Measurements from ENCODE around the gene ZNF205.
A peak's percentile ranks its signal among the peaks of the same experiment; 100 is the strongest.

ZNF205 gene

DNA sequence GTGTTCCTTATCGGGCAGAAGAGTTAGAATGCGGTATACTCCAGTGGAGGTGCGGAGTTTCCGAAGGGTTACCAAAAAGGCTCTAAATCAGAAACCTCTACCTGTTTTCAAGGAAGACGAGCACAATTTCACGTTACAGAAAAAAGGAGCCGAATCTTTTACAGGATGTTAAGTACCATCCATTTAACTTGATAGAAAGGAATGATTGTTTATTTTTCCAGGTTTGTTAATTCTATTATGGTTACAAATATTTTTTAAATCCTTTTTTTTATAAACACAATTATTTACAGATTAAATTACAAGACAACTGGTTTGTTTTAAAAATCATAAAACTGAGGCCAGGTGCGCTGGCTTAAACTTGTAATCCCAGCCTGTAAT is 40.6 kb downstream of the ZNF205 start:
- 0 out of 2 replicates have a peak, but pooled peaks have one; percentile 5 for TF ChIP-seq ZNF558 (tag by site-specific recombination; IDR thresholded peaks at IDR 0.05)
- TF ChIP-seq ZNF449 (tag by site-specific recombination; IDR thresholded peaks at IDR 0.05), result 0 out of 2 replicates have a peak, but pooled peaks have one; percentile 5
- peak; percentile 44; the same call in 1 of the 2 replicates for TF ChIP-seq PRDM6 (tag by site-specific recombination; IDR thresholded peaks at IDR 0.05)
- TF ChIP-seq ZBTB8A (tag by site-specific recombination; IDR thresholded peaks at IDR 0.05), result 0 out of 2 replicates have a peak, but pooled peaks have one; percentile 91
- TF ChIP-seq ZNF549 (tag by site-specific recombination; IDR thresholded peaks at IDR 0.05), result 0 out of 2 replicates have a peak, but pooled peaks have one; percentile 14
- TF ChIP-seq ZNF433 (tag by site-specific recombination; IDR thresholded peaks at IDR 0.05; ENCODE audit: low read depth), result no peak
- TF ChIP-seq ZNF362 (tag by site-specific recombination; IDR thresholded peaks at IDR 0.05), result peak; percentile 47; the same call in 1 of the 2 replicates
- 0 out of 2 replicates have a peak, but pooled peaks have one; percentile 50 for TF ChIP-seq GLI2 (tag by site-specific recombination; IDR thresholded peaks at IDR 0.05; ENCODE audit: borderline replicate concordance, low read depth)
- no peak for TF ChIP-seq ZBTB44 (tag by site-specific recombination; IDR thresholded peaks at IDR 0.05)
- TF ChIP-seq ZNF629 (tag by site-specific recombination; IDR thresholded peaks at IDR 0.05), result 0 out of 2 replicates have a peak, but pooled peaks have one; percentile 8
- 0 out of 2 replicates have a peak, but pooled peaks have one; percentile 6 for TF ChIP-seq IKZF3 (tag by site-specific recombination; IDR thresholded peaks at IDR 0.05)
- TF ChIP-seq ZNF366 (tag by site-specific recombination; conservative IDR thresholded peaks at IDR 0.05), result peak; percentile 97
- TF ChIP-seq ZNF658 (tag by site-specific recombination; IDR thresholded peaks at IDR 0.05), result no peak
- TF ChIP-seq, protein P1, sequence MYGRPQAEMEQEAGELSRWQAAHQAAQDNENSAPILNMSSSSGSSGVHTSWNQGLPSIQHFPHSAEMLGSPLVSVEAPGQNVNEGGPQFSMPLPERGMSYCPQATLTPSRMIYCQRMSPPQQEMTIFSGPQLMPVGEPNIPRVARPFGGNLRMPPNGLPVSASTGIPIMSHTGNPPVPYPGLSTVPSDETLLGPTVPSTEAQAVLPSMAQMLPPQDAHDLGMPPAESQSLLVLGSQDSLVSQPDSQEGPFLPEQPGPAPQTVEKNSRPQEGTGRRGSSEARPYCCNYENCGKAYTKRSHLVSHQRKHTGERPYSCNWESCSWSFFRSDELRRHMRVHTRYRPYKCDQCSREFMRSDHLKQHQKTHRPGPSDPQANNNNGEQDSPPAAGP (tag by site-specific recombination; IDR thresholded peaks at IDR 0.05), result no peak
- POLR2A ChIA-PET, result interaction anchor here (1.0 to 1.4 kb wide), 4 partner anchors 18 to 132 kb away, joined by 3 to 7 read pairs (median 4); partner anchors contain the start of genes OR1F1, TNFRSF12A and ZNF213

DNA sequence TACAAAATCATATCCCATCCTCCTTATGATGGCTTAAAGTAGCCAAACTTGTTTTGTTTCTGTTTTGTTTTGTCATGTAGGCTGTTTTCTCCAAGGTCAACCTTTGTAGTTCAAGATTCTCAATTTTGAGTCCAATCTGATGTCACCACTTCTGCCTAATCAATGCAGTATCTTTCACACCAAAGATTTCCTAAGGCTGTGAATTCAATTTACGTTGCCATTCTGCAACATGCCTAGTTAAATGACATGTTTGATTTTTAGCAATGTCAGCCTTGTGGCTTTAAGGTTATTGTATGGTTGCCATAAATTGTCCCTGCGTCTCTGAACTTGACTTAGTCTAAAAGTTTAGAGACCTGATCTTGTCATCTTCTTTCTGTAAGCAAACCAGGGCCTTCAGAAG is 42.8 kb downstream of the ZNF205 start:
- POLR2A ChIA-PET, result no interaction called here
- no peak overlapping the region for H3K27ac ChIP-seq (ENCODE audit: extremely low read depth, low read depth, low read length)
- no peaks in the 10 kb centered on the region for H3K36me3 ChIP-seq (ENCODE audit: control insufficient read depth in 2 of 2, insufficient read depth in 1 of 2, low read length in 2 of 2)
- no peaks in the 10 kb centered on the region for H3K4me1 ChIP-seq (ENCODE audit: control insufficient read depth, insufficient read depth, low read length)
- no peak overlapping the region for H3K4me3 ChIP-seq (ENCODE audit: low read depth, low read length)
- H3K9me3 ChIP-seq (ENCODE audit: control insufficient read depth, insufficient read depth, low read depth, low read length), result no peaks in the 10 kb centered on the region
- peak; percentile 100 for TF ChIP-seq ZNF571 (tag by site-specific recombination; IDR thresholded peaks at IDR 0.05)
- no peak for TF ChIP-seq ZNF626 (tag by site-specific recombination; IDR thresholded peaks at IDR 0.05)
- no peak for TF ChIP-seq KLF7 (tag by site-specific recombination; IDR thresholded peaks at IDR 0.05; ENCODE audit: borderline replicate concordance)
- TF ChIP-seq SETDB1 (IDR thresholded peaks at IDR 0.05; ENCODE audit: insufficient read length, low read length), result peak; percentile 74
- CTCF ChIA-PET, result no interaction called here

More for the DNA sequence above, 40.6 kb downstream of the ZNF205 start:
- CTCF ChIA-PET, result interaction anchor here (1.0 to 3.0 kb wide), 7 partner anchors 8 to 30 kb away, joined by 3 to 15 read pairs (median 4); no protein-coding TSS in a partner anchor
- Histone ChIP-seq H3K36me3 (ENCODE audit: control insufficient read depth in 2 of 2, insufficient read depth in 1 of 2, low read length in 2 of 2) (no peaks in the 10 kb centered on the region), H3K4me3 (ENCODE audit: low read depth, low read length) (no peak overlapping the region), H3K9me3 (ENCODE audit: control insufficient read depth, insufficient read depth, low read depth, low read length) (no peaks in the 10 kb centered on the region), H3K4me1 (ENCODE audit: control insufficient read depth, insufficient read depth, low read length) (no peaks in the 10 kb centered on the region), H3K27ac (ENCODE audit: extremely low read depth, low read depth, low read length) (no peak overlapping the region)
